K562 (cell line): Measurements from ENCODE around the gene CBFA2T3.
A peak's percentile ranks its signal among the peaks of the same experiment; 100 is the strongest.

Source experiments
- ARID2 ChIP-seq: fragments of 450-650 bp; IDR thresholded peaks from 2 replicates; pipeline ENCODE4 v1.6.1; 2017; ENCODE audit warnings: antibody characterized with exemption, mild to moderate bottlenecking
- BCOR ChIP-seq: fragments of 450-650 bp; IDR thresholded peaks from 2 replicates; pipeline ENCODE4 v1.6.1; 2016
- CTCF ChIP-seq, 3 experiments: IDR thresholded peaks in 2 of 3; conservative IDR thresholded peaks in 1 of 3; 2 replicates each; pipeline ENCODE4 v1.5.1; 2011 to 2012; ENCODE audit warnings: low read length in 3 of 3, mild to moderate bottlenecking in 3 of 3, control low read depth in 2 of 3, improper control_type of control experiment in 1 of 3, inconsistent platforms in 1 of 3, low read depth in 1 of 3, mixed read lengths in 1 of 3, moderate library complexity in 1 of 3; ENCODE audit not compliant: insufficient read depth in 2 of 3
- EGR1 ChIP-seq: fragments of 450-650 bp; conservative IDR thresholded peaks from 2 replicates; pipeline ENCODE4 v1.6.1; 2017; ENCODE audit warnings: mild to moderate bottlenecking
- IRF2 ChIP-seq: sonication (generic); formaldehyde crosslinking; IDR thresholded peaks from 2 replicates; pipeline ENCODE4 v1.8.1; 2022; ENCODE audit warnings: mild to moderate bottlenecking, missing genetic modification reagents
- MEF2D ChIP-seq: conservative IDR thresholded peaks from 2 replicates; pipeline ENCODE4 v1.6.1; 2016; ENCODE audit warnings: low read depth, missing genetic modification characterization, missing compliant biosample characterization
- NBN ChIP-seq: fragments of 450-650 bp; IDR thresholded peaks from 2 replicates; pipeline ENCODE4 v1.6.1; 2016; ENCODE audit warnings: low read depth, mild to moderate bottlenecking
- NR3C1 ChIP-seq: sonication (generic); formaldehyde crosslinking; IDR thresholded peaks from 2 replicates; pipeline ENCODE4 v1.8.1; 2022; ENCODE audit warnings: missing genetic modification reagents
- PHF8 ChIP-seq: fragments of 200-600 bp; sonication (generic); IDR thresholded peaks from 2 replicates; pipeline ENCODE4 v1.6.1; 2012; ENCODE audit warnings: mixed run types, mild to moderate bottlenecking, inconsistent platforms, low read length, moderate library complexity, borderline replicate concordance
- PREB ChIP-seq: sonication (generic); formaldehyde crosslinking; IDR thresholded peaks from 2 replicates; pipeline ENCODE4 v1.8.1; 2023; ENCODE audit warnings: mild to moderate bottlenecking, missing genetic modification reagents
- PTBP1 ChIP-seq: fragments of 200-400 bp; formaldehyde crosslinking; IDR thresholded peaks from 2 replicates; pipeline ENCODE4 v1.6.1; 2017; ENCODE audit warnings: low read depth, low read length
- THAP7 ChIP-seq: fragments of 250-450 bp; sonication (Bioruptor Pico); IDR thresholded peaks from 2 replicates; pipeline ENCODE4 v1.5.0; 2021
- YBX1 ChIP-seq: fragments of 450-650 bp; IDR thresholded peaks from 2 replicates; pipeline ENCODE4 v1.7.1; 2016; ENCODE audit warnings: mild to moderate bottlenecking
- ZNF324 ChIP-seq: fragments of 250-450 bp; sonication (Bioruptor Pico); IDR thresholded peaks from 2 replicates; pipeline ENCODE4 v1.4.0; 2020; ENCODE audit warnings: mild to moderate bottlenecking

GRCh38 chr16:88857728-88858339, 119.2 kb downstream of the CBFA2T3 start:
- TF ChIP-seq NBN (no peak), ZNF324 (no peak), ARID2 (no peak), YBX1 (no peak), PREB (no peak), EGR1 (no peak), CTCF (IDR thresholded peaks at IDR 0.05 in 2 of 3, conservative IDR thresholded peaks at IDR 0.05 in 1 of 3; ENCODE audit: insufficient read depth in 2 of 3, low read depth in 1 of 3, low read length in 3 of 3) (peak; percentile 79 to 89 (median 85)), MEF2D (tag) (no peak), PTBP1 (no peak), IRF2 (CRISPR knock-in tag) (no peak), NR3C1 (CRISPR knock-in tag) (no peak), BCOR (no peak), PHF8 (no peak), THAP7 (CRISPR knock-in tag) (no peak)
